Right forelimb (tissue), 1 donor: ENCODE results near the gene IL1R2.
A peak's percentile ranks its signal among the peaks of the same experiment; 100 is the strongest.

ENCODE experiments used
- DNase-seq: peaks from one replicate; pipeline ENCODE4 v3.0.0-alpha.2; 2018

Gene IL1R2

DNA sequence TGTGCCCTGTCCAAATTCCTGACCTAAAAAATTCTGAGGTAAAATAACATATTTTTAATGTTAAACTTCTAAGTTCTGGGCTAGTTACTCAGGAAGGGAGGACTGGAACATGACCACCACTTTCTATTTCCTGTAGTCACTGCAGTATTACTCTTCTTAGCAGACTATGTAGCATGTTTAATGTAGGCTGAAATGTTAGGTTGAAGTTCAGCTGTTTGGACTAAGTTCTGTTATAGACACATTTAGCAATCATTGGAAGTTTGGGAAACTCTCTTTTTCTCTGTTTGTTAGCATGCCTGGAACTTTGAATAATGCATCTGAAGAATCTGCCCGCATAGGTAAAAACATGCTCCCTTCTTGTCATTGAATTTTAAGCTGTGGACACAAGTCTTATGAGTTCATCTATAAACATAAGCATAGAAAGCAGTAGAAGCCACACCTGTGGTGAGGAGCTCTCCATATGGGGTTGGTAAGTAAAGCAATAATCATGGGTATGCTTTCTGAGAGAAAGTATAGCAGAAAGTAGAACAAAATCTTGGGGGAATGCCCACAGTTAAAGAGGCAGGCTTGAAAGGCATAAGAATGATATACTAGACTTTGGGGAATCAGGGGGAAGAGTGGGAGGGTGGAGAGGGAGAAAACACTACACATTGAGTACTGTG, 52.6 kb downstream of the IL1R2 start:
- DNase-seq = no peak

DNA sequence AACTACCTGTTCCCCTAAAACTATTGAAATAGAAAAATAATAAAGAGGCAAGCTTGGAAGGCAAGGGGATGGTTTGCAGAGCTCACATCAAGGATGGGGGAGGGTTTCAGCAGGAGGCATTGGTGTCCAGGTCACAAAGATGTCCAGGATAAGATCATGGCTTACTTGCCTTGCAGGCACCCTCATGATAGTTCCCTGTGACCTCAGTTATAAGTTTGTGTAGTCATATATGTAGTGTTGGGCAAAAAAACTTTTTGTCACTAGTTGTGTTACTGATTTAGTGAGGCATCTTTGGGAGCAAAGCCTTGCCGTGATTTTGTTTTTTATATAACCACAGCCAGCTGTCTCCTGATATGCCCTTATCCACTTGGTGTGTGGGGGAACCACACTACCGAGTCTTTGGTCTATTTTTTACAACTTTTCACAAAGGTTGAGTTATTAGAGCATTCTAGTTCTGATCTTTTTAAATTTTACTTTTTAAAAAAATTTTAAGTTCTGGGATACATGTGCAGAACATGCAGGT, 53.3 kb downstream of the IL1R2 start:
- DNase-seq = no peak

DNA sequence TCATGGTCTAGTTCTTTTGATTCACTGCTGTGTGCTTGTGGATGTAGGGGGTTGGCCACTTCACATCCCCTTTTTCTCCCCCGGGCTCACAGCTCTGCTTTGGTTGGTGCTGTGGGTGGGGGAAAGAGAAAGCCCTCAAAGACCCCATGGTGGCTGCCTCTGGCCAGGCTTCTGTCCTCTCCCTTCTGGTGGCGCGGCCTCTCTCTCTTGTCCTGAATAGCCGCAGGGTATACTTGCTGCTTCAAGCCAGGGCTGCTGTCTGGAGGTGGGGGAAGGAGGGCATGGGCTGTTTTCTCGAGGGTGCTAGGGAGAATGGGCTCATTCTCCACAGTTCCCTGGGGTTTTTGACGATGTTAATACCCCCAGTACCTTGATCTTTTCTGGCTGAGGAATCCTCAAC, 53.9 kb downstream of the IL1R2 start:
- no peak for DNase-seq

DNA sequence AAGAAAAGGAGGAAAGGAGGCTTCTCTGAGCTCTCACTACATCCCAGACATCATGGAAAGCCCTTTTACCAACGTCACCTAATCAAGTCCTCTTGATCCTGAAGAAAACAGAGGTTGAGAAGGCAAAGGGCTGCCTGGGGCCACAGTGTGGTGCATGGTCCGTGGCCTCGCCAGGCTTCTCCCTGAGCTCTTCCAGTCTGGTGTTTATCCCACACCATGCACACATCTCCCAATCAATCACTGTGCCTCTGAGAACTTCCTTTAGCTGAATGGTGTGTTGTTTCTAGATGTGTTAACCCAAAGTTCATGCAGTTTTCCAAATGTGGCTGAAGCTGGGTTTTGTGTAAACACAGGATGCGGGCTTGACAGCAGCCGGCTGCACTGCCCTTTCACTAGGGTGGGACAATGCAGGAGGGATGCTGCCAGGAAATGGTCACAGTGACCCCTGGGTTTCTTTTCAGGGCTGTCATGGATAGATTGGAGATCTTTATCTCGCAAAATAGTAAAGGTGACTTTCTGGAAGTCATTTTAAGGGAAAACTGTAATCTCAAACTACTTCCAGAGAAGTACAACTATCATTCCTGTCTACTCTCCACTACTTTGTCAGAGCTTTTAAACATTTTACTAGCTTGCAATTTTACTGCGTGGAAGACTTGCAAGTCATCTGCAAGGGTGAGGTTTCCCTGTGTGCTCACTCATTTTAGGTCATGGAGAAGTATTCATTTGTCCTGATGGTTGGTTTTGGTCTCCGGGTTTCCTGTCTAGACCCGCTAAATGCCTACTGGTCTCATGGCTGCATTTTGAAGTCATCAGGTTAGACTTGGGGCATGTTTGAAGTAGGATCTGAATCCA, 54.6 kb downstream of the IL1R2 start:
- DNase-seq = no peak

DNA sequence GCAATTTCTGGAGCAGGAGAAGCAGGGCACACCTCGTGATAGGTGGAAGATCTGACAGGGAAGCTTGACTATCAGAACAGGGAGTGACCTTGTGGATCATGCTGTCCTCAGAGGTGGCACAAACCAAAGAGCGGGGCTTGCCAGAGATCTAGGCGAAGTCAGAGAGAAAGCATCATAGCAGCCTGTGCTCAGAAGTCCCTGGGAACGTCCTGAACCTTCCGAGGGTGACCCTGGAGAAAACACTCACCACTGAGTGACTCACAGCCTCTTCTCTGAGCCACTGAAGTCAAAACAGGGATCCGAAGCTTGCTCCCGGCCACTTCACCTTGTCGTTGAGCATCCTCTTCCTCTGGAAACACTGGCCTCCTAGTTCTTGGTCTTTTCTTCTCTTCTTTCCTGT, 56.7 kb downstream of the IL1R2 start:
- no peak for DNase-seq

DNA sequence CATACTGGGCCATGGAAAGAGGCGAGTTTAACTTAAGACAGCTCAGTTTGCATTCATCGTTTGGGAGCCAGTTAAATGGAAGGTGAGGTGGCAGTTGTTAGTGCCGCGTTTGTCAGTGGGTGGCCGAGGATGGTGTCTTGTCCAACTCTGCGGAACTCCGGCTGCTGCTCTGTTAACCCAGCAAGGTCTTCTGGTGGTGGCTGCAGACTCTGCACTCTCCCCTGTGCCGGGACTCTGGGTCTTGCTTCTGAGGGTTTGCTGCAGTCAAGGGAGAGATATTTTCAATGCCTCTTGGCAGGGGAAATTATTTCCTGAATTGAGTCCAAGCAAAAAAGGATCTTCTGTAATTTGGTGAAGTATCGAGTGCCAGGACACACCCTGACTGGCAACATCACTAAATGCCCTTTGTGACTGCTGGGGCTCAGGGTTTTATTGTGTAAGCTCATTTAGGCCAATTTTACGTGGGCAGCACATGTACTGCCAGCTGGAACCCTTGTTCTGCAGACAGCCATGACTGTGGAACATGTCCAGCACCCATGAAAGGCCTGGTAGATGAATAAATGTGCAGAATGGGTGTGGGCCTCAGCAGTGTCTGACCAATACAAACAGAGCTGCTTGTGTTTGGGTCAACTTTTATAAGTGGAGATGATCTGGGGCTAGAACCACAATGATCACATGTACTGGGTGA, 58.1 kb downstream of the IL1R2 start:
- DNase-seq = no peak

DNA sequence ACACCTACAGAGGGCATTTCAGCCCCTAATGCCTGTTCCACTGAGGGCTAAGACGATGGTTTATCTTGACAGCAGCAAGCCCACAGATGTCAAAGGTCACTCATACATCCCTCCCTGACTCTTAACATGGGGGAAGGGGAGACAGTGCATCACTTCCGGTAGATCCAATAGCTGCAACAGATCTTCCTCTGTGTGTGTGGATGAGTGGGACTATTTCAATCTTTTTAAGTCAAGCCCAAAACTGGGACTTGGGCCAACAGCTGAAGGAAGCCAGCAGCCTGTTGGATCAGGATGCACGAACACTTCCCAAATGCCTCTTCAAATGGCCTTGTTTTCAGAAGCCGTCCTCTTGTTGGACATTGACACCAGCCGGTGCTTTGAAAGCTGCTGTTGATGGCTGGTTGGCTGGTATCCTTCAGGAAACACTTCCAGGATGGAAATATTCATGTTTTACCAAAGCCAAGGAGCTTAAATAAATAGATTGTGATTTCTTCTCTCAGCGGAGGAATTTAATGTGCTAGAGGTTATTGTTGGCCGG, 59.2 kb downstream of the IL1R2 start:
- DNase-seq = peak; percentile 92

DNA sequence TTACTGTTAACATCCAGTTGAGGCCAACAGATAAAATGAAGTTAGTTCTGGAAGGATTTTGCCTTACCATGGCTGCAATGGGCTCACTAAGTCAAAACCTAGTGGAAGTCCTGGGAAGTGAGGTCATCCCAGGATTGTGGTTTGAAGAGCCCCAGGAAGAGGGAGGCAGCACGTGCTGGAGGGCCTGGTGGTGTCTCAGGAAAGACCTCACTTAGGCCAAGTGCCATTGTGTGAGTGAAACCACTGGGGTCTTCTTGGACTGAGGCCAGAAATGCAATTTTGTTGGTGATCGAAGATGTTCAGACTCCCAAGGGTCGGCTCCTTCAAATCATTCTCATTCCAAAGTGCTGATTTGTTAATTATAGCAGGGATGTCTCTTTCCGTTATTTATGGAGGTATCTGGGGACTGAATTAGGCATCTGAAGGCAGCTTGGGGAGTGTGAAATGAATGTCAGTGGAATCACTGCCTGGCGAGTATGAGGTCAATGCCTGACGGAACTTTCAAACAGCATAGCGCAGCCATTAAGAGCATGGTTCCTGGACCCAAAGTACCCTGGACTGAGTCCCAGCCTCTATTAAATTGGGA, 60.0 kb downstream of the IL1R2 start:
- DNase-seq = peak; percentile 45

DNA sequence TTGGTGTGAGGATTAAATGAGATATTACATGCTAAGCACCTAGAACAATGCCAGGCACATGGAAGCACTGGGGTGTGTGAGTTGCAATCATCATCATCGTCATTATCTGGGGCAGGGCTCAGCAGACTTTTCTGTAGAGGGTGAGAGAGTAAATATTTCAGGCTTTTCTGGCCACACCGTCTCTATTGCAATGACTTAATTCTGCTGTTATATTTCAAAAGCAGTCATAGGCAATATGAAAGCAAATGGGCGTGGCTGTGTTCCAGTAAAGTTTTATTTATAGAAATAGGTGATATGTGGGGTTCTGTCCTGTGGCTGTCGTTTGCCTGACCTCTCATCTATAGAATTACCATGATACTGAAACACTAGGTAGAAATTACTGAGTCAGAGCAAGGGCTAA, 60.6 kb downstream of the IL1R2 start:
- peak; percentile 45 for DNase-seq

DNA sequence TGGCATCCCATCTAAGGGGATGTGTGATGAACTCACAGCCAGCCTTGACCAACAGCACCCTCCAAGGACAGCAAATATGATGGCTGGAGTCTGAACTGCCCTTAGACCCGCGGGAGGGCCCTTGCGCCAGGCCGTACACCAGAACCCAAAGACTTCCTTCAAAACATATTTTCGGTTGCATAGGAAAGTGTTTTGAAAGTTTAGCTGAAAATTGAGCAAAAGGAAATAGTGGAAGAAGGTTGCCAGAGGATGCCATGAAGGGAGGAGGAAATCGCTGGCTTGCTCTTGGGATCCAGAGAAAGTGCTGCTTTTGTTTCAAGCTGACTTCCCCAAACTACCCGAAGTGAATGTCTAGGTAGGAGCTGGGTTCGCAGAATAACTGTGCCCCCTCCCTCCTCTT, 61.3 kb downstream of the IL1R2 start:
- peak; percentile 34 for DNase-seq

DNA sequence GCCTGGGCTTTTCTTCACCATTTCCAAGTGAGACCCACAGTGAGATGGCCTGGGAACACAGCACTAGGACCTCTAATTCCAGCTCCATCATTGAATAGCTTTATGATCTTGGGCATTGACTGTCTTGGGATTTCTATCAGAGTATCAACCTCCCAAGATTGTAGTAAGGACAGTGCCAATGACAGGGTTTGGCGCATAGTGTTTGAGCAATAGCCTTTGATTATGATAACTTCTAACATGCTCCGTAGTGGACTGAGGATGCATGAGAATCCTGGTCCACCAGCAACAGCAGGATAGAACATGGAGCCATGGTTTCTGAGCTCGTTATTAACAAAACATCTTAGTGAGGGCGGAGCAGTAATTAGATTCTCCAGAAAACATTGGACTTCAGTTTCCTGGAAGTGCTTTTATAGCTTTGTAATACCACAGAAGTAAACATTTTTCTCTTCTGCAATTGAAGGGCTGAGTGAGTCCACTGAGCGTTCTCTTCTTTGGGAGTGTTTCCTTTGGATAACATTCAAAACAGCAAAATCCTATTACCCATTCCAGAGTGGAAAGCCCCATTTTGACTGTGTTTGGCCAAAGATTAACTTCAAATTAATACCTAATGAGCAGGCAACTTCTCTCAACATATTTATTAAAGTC, 63.7 kb downstream of the IL1R2 start:
- peak; percentile 37 for DNase-seq

DNA sequence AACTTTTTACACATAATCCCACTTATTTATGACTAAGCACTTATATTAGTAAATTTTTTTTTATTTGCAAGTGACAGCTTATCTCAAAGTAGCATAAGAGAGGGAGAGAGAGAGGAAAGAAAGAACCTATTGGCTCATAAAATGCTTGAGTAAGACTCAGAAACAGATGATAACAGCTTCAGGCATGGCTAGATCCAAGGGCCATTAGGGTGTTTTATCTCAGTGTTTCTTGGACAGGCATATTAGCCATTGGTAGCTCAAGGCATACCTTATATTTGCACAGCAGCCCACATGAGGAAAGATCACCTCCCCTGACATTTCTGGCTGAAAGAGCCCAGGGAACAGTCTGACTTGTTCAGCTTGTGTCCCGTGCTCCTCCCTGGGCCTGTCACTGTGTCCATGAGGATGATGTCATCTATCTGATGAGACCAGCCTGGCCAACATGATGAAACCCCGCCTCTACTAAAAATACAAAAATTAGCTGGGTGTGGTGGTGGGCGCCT, 64.4 kb downstream of the IL1R2 start:
- DNase-seq = peak; percentile 39

DNA sequence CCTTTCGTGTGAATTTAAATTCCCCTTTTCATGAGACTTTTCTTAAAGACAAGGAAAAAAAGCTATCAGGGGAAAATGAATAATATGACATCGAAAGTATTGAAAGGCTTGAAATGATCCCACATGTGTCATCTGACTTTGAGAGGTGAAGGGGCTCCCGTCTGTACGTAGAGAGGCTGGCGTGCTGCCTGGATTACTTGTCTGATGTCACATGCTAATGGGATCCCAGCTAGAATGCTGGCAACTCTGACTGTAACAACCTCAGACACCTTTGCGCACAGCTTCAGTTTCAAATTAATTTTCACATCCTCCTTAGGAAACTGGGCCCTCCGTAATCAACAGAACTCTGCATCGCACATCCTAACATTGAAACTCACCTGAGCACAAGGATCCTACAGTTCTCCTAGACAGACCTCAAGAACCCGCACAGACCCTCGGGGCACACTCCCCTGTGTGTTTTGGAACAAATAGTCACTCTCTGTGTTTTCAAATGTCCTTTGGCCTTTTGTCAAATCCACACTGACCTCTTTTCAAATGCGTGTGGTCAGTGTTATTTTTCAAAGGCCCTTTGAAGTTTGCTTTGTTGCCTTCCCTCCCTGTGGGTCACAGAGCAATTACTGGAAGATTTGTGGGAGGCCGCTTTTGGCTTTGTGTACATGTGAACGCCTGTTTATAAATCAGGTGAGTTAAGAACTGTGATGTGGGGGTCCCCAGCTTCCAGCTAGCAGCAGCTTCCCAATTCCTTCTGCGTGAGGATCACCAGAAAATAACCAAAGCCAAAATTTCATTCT, 65.9 kb downstream of the IL1R2 start:
- DNase-seq = peak; percentile 55

DNA sequence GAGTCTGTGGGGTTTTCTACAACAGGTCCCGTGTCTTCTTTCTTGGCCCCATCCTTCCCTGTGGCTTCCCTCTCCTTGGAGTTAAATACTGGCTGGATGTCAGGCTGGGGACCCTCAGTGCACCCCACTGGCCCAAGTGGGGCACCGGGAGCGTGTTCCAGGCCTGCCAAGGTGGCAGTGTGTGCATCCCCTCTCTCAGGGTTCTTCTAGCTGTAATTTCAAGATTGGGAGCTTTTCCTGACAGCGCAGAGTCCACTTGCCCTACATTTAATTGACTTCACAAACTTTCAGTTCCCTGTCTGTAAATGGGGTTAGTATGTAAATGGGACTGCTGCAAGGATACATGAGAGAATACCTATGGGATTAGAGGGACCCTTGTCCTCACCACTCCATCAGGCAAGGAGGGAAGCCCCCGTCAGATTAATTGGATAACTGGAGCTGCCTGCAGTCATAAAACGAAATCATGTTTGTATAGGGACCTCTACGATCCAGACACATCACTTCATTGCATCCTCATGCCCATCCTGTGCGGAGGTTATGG, 66.6 kb downstream of the IL1R2 start:
- DNase-seq = no peak

DNA sequence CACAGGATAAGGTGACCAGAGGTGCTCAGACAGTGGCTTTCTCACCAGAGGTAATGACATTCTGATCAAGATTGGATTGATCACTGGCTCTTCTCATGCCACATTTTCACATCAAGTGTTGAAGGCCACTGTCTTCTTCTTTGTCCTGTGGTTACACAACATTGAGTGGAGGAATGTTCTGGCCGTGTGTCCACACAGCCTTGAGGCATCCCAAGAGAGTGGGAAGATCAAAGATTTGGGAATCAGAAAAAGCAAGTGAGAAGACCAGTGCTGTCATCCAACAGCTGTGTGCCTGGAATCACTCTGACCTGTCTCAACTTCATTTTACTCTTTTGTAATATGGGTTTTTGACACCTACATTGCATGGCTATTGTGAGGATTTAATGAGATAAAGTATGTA, 67.4 kb downstream of the IL1R2 start:
- peak; percentile 36 for DNase-seq

DNA sequence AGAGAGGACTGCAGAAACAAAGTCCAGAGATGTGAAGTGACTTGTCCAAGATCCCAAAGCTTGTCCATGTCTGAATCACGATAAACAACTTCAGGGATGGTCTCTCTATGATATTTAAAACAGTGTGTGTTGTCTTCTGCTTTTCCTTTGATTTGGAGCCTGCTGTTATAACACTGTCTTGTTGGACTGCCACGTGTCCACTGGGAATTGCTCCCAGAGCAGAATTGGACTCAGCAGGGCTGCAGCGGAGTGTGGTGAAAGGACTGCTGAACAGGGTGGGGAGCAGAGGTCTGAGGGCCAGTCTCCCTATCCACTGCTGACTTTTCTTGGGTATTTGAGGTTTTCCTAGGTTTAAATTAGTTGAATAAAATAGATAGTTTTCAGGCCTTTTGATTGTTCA, 68.3 kb downstream of the IL1R2 start:
- peak; percentile 35 for DNase-seq

DNA sequence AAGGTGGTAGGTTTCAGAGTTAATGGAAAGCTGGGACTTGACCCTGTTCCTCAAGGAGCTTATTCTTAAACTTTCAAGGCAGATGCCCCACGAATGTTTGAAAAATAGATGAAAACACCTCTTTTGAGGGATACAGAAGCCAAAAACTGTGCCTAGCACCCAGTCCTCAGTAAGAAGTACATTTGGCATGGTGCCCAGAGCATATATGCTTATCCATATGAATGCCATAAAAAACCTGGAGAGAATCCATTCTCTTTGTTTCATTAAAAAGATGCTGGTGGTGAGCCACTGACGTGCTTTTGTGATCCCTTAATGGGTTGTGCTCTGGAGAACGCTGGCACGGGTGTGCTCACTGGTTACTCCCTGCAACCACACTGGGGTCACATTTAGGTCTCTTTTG, 69.0 kb downstream of the IL1R2 start:
- no peak for DNase-seq

DNA sequence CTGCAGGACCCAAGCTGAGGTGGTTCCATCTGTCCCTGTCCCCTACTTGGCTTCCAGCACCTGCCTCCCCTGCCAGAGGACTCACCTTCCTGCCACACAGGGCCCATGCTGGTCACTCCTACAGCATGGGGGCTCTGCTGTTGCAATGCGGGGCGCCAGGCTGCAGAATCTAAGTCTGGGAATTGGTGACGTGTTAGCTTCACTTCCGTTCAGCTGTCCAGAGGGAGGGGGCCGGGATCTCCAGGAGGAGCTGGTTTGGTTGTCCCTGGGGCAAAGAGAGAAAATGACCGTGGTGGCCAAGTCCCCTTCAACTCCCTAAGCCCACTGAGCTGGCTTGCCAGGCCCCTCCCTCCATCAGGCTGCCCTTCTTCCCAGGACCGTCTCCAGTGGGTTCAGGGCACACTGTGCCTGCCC, 69.5 kb downstream of the IL1R2 start:
- peak; percentile 38 for DNase-seq

DNA sequence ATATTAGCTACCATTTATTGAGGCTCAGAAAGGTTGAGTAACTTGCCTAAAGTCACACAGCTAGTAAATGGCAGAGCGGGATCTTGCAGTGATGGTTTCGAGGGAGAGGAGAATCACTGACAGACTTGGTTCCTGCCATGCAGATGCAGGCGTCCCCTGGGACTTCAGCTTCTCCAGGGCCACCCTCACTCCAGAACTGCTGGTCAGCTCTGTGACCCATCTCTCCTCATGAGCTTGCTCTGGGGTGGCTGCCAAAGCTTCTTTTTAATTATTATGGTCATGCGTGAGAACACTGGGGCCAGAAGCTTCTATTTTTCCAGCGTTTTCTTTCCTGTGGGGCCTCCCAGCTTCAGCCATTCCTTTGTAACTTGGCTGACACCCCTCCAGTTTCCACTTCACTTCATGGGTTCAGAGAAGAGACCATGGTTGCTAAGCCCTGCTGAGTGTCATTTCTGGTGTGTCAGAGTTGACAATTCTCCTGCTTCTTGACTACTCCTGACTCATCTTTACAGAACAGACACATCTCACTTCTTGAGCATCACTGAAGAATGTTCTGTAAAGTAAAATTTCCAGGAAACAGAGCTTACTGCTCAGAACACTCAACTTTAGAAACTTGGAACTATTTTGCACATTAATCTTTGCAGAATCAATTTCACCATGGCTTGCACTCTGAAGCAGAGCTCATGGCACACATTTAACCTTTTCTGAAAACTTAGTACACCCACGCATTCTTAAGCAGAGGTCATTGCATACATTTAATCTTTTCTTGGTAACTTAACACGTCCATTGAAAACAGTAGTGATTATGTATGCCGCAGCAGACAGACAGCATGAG, 70.4 kb downstream of the IL1R2 start:
- DNase-seq = peak; percentile 69

DNA sequence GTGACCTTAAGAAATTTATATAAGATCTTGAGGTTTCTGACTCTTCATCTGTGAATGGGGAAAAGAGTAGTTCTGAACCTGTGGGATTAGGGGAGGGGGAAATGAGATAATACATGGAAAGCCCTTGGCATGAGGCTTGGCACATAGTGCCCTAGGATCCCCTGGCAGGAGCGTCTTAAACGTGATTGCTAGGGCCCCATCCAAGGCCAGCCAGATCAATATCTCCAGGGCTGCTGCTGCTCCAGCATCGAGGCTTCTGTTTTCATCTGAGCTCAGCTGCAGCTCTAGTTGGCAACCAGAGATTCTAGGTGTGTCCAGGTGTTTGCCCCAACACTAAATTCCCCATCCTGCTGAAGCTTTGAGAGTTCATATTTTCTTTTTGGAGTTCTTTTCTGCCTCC, 71.0 kb downstream of the IL1R2 start:
- DNase-seq = no peak
